GM13977 (cell line): Measurements from ENCODE around the gene AQP6.

Experiments used
- DNase-seq: peaks from one replicate; pipeline ENCODE4 v3.0.0; 2012; ENCODE audit warnings: low spot score
- in situ Hi-C: fragments of 300-500 bp; cut with MboI; formaldehyde crosslinking; loops from one replicate; pipeline ENCODE4 v1.12.0; 2022; ENCODE audit warnings: low sequenced_read_pairs, low pct_unique_long_range_greater_than_20kb, mixed read lengths, inconsistent platforms; ENCODE audit not compliant: unreplicated experiment
- TF ChIP-seq, protein P1 (sequence below): IDR thresholded peaks from 2 replicates; pipeline ENCODE4 v1.5.1; 2012; ENCODE audit warnings: mild to moderate bottlenecking, control low read depth; ENCODE audit not compliant: insufficient read depth; ENCODE audit errors: extremely low read depth, missing control alignments

AQP6 gene

DNA sequence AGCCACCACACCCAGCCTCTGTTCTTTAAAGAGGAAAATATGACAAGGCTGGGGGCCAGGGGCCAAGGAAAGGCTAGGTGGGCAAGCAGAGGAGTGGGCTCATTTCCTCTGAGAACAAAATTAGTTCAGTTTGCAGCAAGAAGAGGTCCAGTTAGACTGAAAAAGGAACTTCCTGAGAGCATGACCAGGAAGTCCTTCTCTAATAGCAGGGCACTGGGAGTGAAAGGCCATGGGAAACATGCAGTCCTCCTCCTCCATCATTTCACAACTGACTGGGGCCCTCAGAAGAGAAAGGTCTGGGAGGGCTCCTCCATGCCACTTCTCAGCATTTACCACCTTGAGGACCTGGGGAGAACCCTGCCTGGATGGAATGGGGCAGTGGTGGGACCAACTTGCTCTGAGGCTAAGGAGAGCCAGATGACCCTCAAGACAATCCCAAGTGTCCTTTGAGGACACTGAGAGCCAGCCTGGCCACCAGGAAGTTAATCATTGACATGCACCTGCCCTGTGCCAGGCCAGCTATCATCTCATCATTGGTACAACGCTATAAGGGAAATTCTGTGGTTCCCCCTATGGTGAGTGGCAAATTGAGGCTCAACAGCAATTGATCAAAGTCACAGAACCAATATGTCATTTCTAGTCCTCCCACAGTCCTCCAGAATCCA, 20.2 kb upstream of the AQP6 start:
- TF ChIP-seq, protein P1, sequence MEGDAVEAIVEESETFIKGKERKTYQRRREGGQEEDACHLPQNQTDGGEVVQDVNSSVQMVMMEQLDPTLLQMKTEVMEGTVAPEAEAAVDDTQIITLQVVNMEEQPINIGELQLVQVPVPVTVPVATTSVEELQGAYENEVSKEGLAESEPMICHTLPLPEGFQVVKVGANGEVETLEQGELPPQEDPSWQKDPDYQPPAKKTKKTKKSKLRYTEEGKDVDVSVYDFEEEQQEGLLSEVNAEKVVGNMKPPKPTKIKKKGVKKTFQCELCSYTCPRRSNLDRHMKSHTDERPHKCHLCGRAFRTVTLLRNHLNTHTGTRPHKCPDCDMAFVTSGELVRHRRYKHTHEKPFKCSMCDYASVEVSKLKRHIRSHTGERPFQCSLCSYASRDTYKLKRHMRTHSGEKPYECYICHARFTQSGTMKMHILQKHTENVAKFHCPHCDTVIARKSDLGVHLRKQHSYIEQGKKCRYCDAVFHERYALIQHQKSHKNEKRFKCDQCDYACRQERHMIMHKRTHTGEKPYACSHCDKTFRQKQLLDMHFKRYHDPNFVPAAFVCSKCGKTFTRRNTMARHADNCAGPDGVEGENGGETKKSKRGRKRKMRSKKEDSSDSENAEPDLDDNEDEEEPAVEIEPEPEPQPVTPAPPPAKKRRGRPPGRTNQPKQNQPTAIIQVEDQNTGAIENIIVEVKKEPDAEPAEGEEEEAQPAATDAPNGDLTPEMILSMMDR, result no peak
- no peak for DNase-seq
- in situ Hi-C loops, result no loop called here

DNA sequence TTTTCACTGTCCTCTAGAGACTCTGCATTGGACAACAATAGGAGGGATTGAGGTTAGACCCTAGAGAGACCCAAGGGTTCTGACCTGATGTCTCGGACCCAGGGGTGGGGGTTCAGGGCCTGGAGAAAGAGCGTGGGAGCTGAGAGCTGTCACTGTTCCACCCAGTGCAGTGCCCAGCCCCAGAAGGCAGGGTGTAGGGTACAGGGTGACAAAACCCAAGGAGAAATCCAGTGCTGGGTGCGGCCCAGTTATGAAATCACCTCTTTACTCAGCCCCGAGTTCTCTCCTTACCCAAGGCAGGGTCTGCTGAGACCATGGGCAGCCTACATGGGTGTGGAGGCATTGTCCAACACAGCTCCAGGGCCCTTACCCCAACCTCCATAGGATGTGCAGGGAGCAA, 19.6 kb upstream of the AQP6 start:
- in situ Hi-C loops, result no loop called here
- no peak for DNase-seq
- TF ChIP-seq, protein P1, result no peak

- in situ Hi-C loops, result no loop called here
These were observed 18.5 kb upstream of the AQP6 start for GRCh38 chr12:49953961-49954846.

GRCh38 chr12:49954863-49955830, 17.6 kb upstream of the AQP6 start:
- no peak for DNase-seq
- in situ Hi-C loops, result no loop called here
- TF ChIP-seq, protein P1, result no peak

More at GRCh38 chr12:49953961-49954846, 18.5 kb upstream of the AQP6 start:
- TF ChIP-seq, protein P1, result no peak
- no peak for DNase-seq

DNA sequence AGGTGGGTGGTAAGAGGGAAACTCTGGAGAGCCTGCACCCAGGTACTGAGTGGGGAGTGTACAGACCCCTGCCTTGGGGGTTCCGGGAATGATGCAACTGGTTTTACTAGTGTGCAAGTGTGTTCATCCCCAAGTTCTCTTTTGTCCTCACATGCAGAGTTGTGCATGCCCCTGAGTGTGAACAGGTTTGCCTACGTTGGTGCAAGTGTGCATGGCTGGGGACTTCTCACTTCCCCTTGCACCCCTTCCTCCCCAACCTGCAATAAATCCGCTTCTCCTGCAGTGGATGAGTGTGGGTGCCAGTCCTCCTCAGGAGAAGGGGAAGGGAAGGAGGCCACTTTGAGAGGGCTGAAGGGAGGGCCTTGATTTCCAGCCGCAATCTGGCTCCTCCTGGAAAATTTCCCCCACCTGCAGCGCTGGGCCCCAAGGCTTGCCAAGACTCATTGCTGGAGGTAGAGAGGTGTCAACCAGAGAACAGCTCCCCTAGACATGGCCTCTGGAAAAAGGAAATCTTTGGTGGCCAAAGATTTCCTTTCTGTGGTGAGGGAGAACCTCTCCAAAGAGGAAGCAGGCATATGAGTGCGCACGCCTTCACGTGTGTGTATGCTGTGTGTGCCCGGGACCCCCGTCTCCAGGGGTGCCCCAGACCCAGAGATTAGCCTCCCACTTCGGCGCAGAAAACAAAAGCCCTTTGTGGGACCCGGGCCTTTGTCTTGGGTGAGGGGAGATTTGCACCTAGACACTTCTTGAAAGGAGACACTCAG, 16.7 kb upstream of the AQP6 start:
- TF ChIP-seq, protein P1, result no peak
- in situ Hi-C loops, result no loop called here
- no peak for DNase-seq
